HCT116 (cell line): Measurements from ENCODE around the gene RAG1. TPM values are rescaled to one million over a fixed set of nuclear protein-coding genes. Genes with fewer than 3 reads are reported as not detected.

Experiments
- ATAC-seq: fragments of 200-7000 bp; cut with Tn5 transposase; 2 replicates; pipeline ENCODE4 v1.9.1; 2020; ENCODE audit warnings: mild to moderate bottlenecking, moderate library complexity
- BruUV-seq: library from RNA; stranded (reverse); fragments of 400-500 nt; replicated peaks from 2 replicates; lab custom pipeline; 2021; lab: Mats Ljungman, UMichigan
- CTCF ChIA-PET: fragments of 300-600 bp; sonication (Branson Sonifier 250); formaldehyde crosslinking; loops from one replicate; lab custom pipeline; 2021; ENCODE audit warnings: antibody characterized with exemption; lab: Charles Lee
- POLR2A ChIA-PET: fragments of 300-600, 350-600 bp; sonication (Branson Sonifier 250); formaldehyde crosslinking; loops from one replicate; lab custom pipeline; 2021; ENCODE audit warnings: antibody characterized with exemption; lab: Charles Lee
- RAD21 ChIA-PET, 2 experiments: fragments of 300-600 bp; sonication (Branson Sonifier 250); formaldehyde crosslinking; loops; one replicate each; lab custom pipeline; 2023; ENCODE audit warnings: low total read pairs in 2 of 2; ENCODE audit not compliant: uncharacterized antibody in 2 of 2, unreplicated experiment in 2 of 2, low non-redundant PET in 1 of 2; lab: Charles Lee
- DNase-seq: peaks from one replicate; pipeline ENCODE4 v3.0.0-alpha.2; 2010; ENCODE audit warnings: low read depth, low spot score
- H2AFZ ChIP-seq: fragments of 200-600 bp; shearing (Covaris generic), sonication (generic); 2 replicates; pipeline ENCODE4 v1.6.1; 2017; ENCODE audit warnings: low read depth, mixed run types, mixed read lengths, antibody characterized with exemption, low read length; ENCODE audit not compliant: poor library complexity, severe bottlenecking
- H3K27ac ChIP-seq: 2 replicates; pipeline ENCODE4 v1.5.1; 2012; ENCODE audit warnings: low read depth, low read length
- H3K27me3 ChIP-seq: fragments of 200-600 bp; sonication (generic); 2 replicates; pipeline ENCODE4 v1.6.1; 2016; ENCODE audit warnings: mixed run types, low read length, mixed read lengths; ENCODE audit not compliant: insufficient read depth
- H3K36me3 ChIP-seq, 2 experiments: fragments of 200-500 bp in 1 of 2; fragments of 200-600 bp in 1 of 2; sonication (Bioruptor generic) in 1 of 2; sonication (generic) in 1 of 2; 2 replicates each; pipeline versions ENCODE4 v1.5.1 to v1.6.1; 2014 to 2016; ENCODE audit warnings: low read length in 2 of 2, inconsistent platforms in 1 of 2, mixed read lengths in 1 of 2, mixed run types in 1 of 2; ENCODE audit not compliant: insufficient read depth in 2 of 2, control insufficient read depth in 1 of 2
- H3K4me1 ChIP-seq, 2 experiments: fragments of 200-600 bp in 1 of 2; sonication (generic) in 1 of 2; 2 replicates each; pipeline versions ENCODE4 v1.5.1 to v1.6.1; 2012 to 2017; ENCODE audit warnings: low read length in 2 of 2, inconsistent platforms in 1 of 2, mild to moderate bottlenecking in 1 of 2, mixed read lengths in 1 of 2, mixed run types in 1 of 2, moderate library complexity in 1 of 2; ENCODE audit not compliant: insufficient read depth in 2 of 2, control insufficient read depth in 1 of 2
- H3K4me2 ChIP-seq: fragments of 200-600 bp; sonication (generic); 2 replicates; pipeline ENCODE4 v1.6.1; 2017; ENCODE audit warnings: mixed run types, low read length, mixed read lengths
- H3K4me3 ChIP-seq, 2 experiments: fragments of 200-600 bp in 1 of 2; sonication (generic) in 1 of 2; replicated peaks in 1 of 2; 2 replicates each; pipeline ENCODE4 v1.5.1; 2011 to 2016; ENCODE audit warnings: low read length in 2 of 2, control low read depth in 1 of 2, low read depth in 1 of 2, mild to moderate bottlenecking in 1 of 2, mixed read lengths in 1 of 2, mixed run types in 1 of 2
- H3K79me2 ChIP-seq: fragments of 200-600 bp; sonication (generic); 2 replicates; pipeline ENCODE4 v1.6.1; 2017; ENCODE audit warnings: mild to moderate bottlenecking, mixed run types, low read length, moderate library complexity, mixed read lengths; ENCODE audit not compliant: insufficient read depth
- H3K9ac ChIP-seq: fragments of 200-600 bp; sonication (generic); 2 replicates; pipeline ENCODE4 v1.6.1; 2016; ENCODE audit warnings: low read length, mixed read lengths
- H3K9me2 ChIP-seq: fragments of 200-600 bp; sonication (generic), shearing (Covaris generic); 2 replicates; pipeline ENCODE4 v1.6.1; 2017; ENCODE audit warnings: mixed run types, mild to moderate bottlenecking, moderate library complexity; ENCODE audit not compliant: insufficient read depth
- H3K9me3 ChIP-seq, 2 experiments: fragments of 200-500 bp in 1 of 2; fragments of 200-600 bp in 1 of 2; sonication (Bioruptor generic) in 1 of 2; sonication (generic) in 1 of 2; 2 replicates each; pipeline ENCODE4 v1.6.1; 2014 to 2017; ENCODE audit warnings: low read length in 2 of 2, mixed read lengths in 2 of 2, inconsistent platforms in 1 of 2, low read depth in 1 of 2, mild to moderate bottlenecking in 1 of 2, mixed run types in 1 of 2, moderate library complexity in 1 of 2; ENCODE audit not compliant: control insufficient read depth in 1 of 2, insufficient read depth in 1 of 2
- H4K20me1 ChIP-seq: fragments of 200-600 bp; sonication (generic), shearing (Covaris generic); 2 replicates; pipeline ENCODE4 v1.6.1; 2017; ENCODE audit warnings: mixed run types, mild to moderate bottlenecking, moderate library complexity; ENCODE audit not compliant: insufficient read depth
- CBX3 ChIP-seq: IDR thresholded peaks from 2 replicates; pipeline ENCODE4 v1.6.1; 2012; ENCODE audit warnings: low read depth
- CEBPB ChIP-seq: IDR thresholded peaks from 2 replicates; pipeline ENCODE4 v1.6.1; 2012; ENCODE audit warnings: low read depth
- EGR1 ChIP-seq: IDR thresholded peaks from 2 replicates; pipeline ENCODE4 v1.6.1; 2012; ENCODE audit warnings: low read depth
- EZH2 ChIP-seq: fragments of 200-600 bp; sonication (generic); IDR thresholded peaks from 2 replicates; pipeline ENCODE4 v1.6.1; 2017; ENCODE audit warnings: antibody characterized with exemption, mixed run types
- EZH2phosphoT487 ChIP-seq: fragments of 200-600 bp; IDR thresholded peaks from 2 replicates; pipeline ENCODE4 v1.6.1; 2018; ENCODE audit warnings: antibody characterized with exemption, borderline replicate concordance
- FOSL1 ChIP-seq: IDR thresholded peaks from 2 replicates; pipeline ENCODE4 v1.6.1; 2012; ENCODE audit warnings: low read depth
- JUND ChIP-seq: IDR thresholded peaks from 2 replicates; pipeline ENCODE4 v1.6.1; 2012
- POLR2A ChIP-seq: IDR thresholded peaks from 2 replicates; pipeline ENCODE4 v1.7.0; 2011; ENCODE audit warnings: borderline replicate concordance; ENCODE audit not compliant: insufficient read depth, insufficient read length; ENCODE audit errors: extremely low read depth
- POLR2AphosphoS5 ChIP-seq: IDR thresholded peaks from 2 replicates; pipeline ENCODE4 v1.6.1; 2011; ENCODE audit warnings: mild to moderate bottlenecking, low read depth, low read length, moderate library complexity
- RAD21 ChIP-seq: IDR thresholded peaks from 2 replicates; pipeline ENCODE4 v1.6.1; 2012; ENCODE audit warnings: low read depth, mild to moderate bottlenecking
- SIN3A ChIP-seq: IDR thresholded peaks from 2 replicates; pipeline ENCODE4 v1.6.1; 2012; ENCODE audit warnings: low read depth
- SP1 ChIP-seq: IDR thresholded peaks from 2 replicates; pipeline ENCODE4 v1.6.1; 2012; ENCODE audit warnings: low read depth
- SRF ChIP-seq: IDR thresholded peaks from 2 replicates; pipeline ENCODE4 v1.6.1; 2012; ENCODE audit warnings: low read depth
- TCF7L2 ChIP-seq: IDR thresholded peaks from 2 replicates; pipeline ENCODE4 v1.7.0; 2011; ENCODE audit warnings: borderline replicate concordance, inconsistent platforms; ENCODE audit not compliant: insufficient read depth, insufficient read length; ENCODE audit errors: extremely low read depth
- YY1 ChIP-seq: IDR thresholded peaks from 2 replicates; pipeline ENCODE4 v1.6.1; 2011; ENCODE audit warnings: low read length, low read depth, moderate library complexity, mild to moderate bottlenecking; ENCODE audit not compliant: insufficient replicate concordance; ENCODE audit errors: extremely low read depth
- ZFX ChIP-seq: fragments of 450-650 bp; IDR thresholded peaks from 2 replicates; pipeline ENCODE4 v1.6.1; 2017
- ZNF274 ChIP-seq: fragments of 200-500 bp; sonication (Bioruptor generic); IDR thresholded peaks from 2 replicates; pipeline ENCODE4 v1.6.1; 2014; ENCODE audit warnings: mild to moderate bottlenecking, low read depth, low read length, inconsistent platforms
- intact Hi-C: fragments of 100-400 bp; cut with micrococcal nuclease; formaldehyde crosslinking; loops from 2 replicates; pipeline ENCODE4 v1.10.0; 2022
- total RNA-seq: library from RNA; stranded (reverse); gene quantifications from one replicate; pipeline ENCODE4 v1.2.1, GENCODE V29; 2021; ENCODE audit not compliant: unreplicated experiment
- TF ChIP-seq, protein P1 (sequence below): IDR thresholded peaks from 2 replicates; pipeline ENCODE4 v1.6.1; 2012
- TF ChIP-seq, protein P2 (sequence below), 3 experiments: fragments of 200-600 bp in 1 of 3; sonication (generic) in 1 of 3; IDR thresholded peaks in 2 of 3; conservative IDR thresholded peaks in 1 of 3; 2 replicates each; pipeline ENCODE4 v1.5.1; 2012 to 2017; ENCODE audit warnings: low read depth in 2 of 3, low read length in 2 of 3, antibody characterized with exemption in 1 of 3, borderline replicate concordance in 1 of 3, control low read depth in 1 of 3, mild to moderate bottlenecking in 1 of 3, mixed read lengths in 1 of 3, mixed run types in 1 of 3, moderate library complexity in 1 of 3; ENCODE audit not compliant: insufficient read depth in 1 of 3
- TF ChIP-seq, protein P3 (sequence below): IDR thresholded peaks from 2 replicates; pipeline ENCODE4 v1.6.1; 2011; ENCODE audit warnings: mild to moderate bottlenecking, low read length, moderate library complexity; ENCODE audit not compliant: insufficient replicate concordance; ENCODE audit errors: extremely low read depth

RAG1 gene
- total RNA-seq, 1 experiment from 2014 or later = 0.54 TPM

DNA sequence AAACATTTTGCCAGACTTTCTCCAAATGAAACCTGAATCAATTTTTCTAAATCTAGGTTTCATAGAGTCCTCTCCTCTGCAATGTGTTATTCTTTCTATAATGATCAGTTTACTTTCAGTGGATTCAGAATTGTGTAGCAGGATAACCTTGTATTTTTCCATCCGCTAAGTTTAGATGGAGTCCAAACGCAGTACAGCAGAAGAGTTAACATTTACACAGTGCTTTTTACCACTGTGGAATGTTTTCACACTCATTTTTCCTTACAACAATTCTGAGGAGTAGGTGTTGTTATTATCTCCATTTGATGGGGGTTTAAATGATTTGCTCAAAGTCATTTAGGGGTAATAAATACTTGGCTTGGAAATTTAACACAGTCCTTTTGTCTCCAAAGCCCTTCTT lies 9.6 kb downstream of the RAG1 start:
- BruUV-seq = no TSS peak
- POLR2A ChIA-PET = no interaction called here
- H3K9me3 ChIP-seq = no peaks in the 10 kb centered on the region; a peak in 1 of 4 replicates
- no peak overlapping the region for H3K4me2 ChIP-seq
- no peak for TF ChIP-seq SRF
- no peak for TF ChIP-seq EZH2phosphoT487
- no peak for TF ChIP-seq EGR1
- TF ChIP-seq, protein P1, sequence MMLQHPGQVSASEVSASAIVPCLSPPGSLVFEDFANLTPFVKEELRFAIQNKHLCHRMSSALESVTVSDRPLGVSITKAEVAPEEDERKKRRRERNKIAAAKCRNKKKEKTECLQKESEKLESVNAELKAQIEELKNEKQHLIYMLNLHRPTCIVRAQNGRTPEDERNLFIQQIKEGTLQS = no peak
- no peak for TF ChIP-seq FOSL1
- no peak for TF ChIP-seq ZNF274
- TF ChIP-seq, protein P2, sequence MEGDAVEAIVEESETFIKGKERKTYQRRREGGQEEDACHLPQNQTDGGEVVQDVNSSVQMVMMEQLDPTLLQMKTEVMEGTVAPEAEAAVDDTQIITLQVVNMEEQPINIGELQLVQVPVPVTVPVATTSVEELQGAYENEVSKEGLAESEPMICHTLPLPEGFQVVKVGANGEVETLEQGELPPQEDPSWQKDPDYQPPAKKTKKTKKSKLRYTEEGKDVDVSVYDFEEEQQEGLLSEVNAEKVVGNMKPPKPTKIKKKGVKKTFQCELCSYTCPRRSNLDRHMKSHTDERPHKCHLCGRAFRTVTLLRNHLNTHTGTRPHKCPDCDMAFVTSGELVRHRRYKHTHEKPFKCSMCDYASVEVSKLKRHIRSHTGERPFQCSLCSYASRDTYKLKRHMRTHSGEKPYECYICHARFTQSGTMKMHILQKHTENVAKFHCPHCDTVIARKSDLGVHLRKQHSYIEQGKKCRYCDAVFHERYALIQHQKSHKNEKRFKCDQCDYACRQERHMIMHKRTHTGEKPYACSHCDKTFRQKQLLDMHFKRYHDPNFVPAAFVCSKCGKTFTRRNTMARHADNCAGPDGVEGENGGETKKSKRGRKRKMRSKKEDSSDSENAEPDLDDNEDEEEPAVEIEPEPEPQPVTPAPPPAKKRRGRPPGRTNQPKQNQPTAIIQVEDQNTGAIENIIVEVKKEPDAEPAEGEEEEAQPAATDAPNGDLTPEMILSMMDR (IDR thresholded peaks at IDR 0.05 in 2 of 3, conservative IDR thresholded peaks at IDR 0.05 in 1 of 3; ENCODE audit: borderline replicate concordance in 1 of 3, insufficient read depth in 1 of 3, low read depth in 2 of 3, low read length in 2 of 3) = no peak
- TF ChIP-seq ZFX = no peak
- TF ChIP-seq, protein P3, sequence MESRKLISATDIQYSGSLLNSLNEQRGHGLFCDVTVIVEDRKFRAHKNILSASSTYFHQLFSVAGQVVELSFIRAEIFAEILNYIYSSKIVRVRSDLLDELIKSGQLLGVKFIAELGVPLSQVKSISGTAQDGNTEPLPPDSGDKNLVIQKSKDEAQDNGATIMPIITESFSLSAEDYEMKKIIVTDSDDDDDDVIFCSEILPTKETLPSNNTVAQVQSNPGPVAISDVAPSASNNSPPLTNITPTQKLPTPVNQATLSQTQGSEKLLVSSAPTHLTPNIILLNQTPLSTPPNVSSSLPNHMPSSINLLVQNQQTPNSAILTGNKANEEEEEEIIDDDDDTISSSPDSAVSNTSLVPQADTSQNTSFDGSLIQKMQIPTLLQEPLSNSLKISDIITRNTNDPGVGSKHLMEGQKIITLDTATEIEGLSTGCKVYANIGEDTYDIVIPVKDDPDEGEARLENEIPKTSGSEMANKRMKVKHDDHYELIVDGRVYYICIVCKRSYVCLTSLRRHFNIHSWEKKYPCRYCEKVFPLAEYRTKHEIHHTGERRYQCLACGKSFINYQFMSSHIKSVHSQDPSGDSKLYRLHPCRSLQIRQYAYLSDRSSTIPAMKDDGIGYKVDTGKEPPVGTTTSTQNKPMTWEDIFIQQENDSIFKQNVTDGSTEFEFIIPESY = no peak
- TF ChIP-seq JUND = no peak
- TF ChIP-seq SP1 = no peak
- TF ChIP-seq CEBPB = no peak
- no peak for TF ChIP-seq TCF7L2
- TF ChIP-seq POLR2AphosphoS5 = no peak
- no peak for TF ChIP-seq RAD21
- TF ChIP-seq YY1 = no peak
- no peak for TF ChIP-seq EZH2
- TF ChIP-seq SIN3A = no peak
- TF ChIP-seq POLR2A = no peak
- no peak for TF ChIP-seq CBX3
- H4K20me1 ChIP-seq = no peaks in the 10 kb centered on the region; the same call in 1 of the 2 replicates
- DNase-seq = no peak
- no peak overlapping the region for H3K27ac ChIP-seq
- RAD21 ChIA-PET = no interaction called here
- no peak overlapping the region for H2AFZ ChIP-seq
- ATAC-seq = no peak
- no peaks in the 10 kb centered on the region for H3K36me3 ChIP-seq
- H3K9me2 ChIP-seq = no peaks in the 10 kb centered on the region
- no peak overlapping the region for H3K9ac ChIP-seq
- H3K4me3 ChIP-seq = no peak overlapping the region
- H3K4me1 ChIP-seq = no peaks in the 10 kb centered on the region
- CTCF ChIA-PET = interaction anchor here (0.9 kb wide), 2 partner anchors 13 to 169 kb away, joined by 3 to 5 read pairs; no protein-coding TSS in a partner anchor
- H3K27me3 ChIP-seq = peaks cover 9% of the 10 kb centered on the region; the same call in 1 of the 2 replicates
- no peaks in the 10 kb centered on the region for H3K79me2 ChIP-seq
- intact Hi-C loops = no loop called here
